GM19099 (cell line): ENCODE results near the gene CAB39L.

Experiments
- POLR2A ChIP-seq: IDR thresholded peaks from 3 replicates; pipeline ENCODE4 v1.6.1; 2011; ENCODE audit warnings: low read depth; ENCODE audit not compliant: insufficient read length; ENCODE audit errors: extremely low read depth

The CAB39L gene

DNA sequence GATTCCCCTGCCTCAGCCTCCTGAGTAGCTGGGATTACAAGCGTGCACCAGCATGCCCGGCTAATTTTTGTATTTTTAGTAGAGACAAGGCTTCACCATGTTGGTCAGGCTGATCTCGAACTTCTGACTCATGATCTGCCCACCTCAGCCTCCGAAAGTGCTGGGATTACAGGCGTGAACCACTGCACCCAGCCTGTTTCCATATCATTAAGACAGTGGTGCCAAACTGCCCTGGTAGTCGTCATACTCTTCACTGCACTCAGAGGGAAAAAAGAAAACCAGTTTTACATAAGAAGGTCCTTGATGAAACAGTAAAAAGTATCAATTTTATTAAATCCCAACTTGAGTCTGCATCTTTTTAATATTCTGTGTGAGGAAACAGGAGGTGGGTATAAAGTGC is 181.2 kb downstream of the CAB39L start:
- TF ChIP-seq POLR2A = no peak

DNA sequence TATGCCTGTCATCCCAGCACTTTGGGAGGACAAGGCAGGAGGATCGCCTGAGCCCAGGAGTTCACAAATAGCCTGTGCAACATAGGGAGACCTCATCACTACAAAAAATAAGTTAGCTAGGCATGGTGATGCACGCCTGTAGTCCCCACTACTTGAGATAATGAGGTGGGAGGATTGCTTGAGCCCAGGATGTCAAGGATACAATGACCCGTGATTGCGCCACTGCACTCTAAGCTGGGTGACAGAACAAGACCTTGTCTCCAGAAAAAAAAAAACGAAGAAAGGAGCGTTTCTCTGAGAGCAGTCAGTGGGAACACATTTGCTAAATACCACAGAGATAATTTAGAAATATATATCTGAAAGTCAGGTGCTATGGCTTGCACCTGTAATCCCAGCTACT is 184.3 kb downstream of the CAB39L start:
- TF ChIP-seq POLR2A = no peak
